Measurements from ENCODE around the gene BST2.

BST2 gene

GRCh38 chr19:17405250-17406045 is at the start of gene BST2:
TSS of gene BST2 (minus strand) at chr19:17405630. CDS start at chr19:17405575, 55 bp downstream.
- peak within 1 kb of the TSS; percentile 90 for H3K27ac ChIP-seq (ENCODE audit: low read depth, low read length)
- peaks cover 0 to 10% (median 4%) of the 10 kb centered on the region in 5 donors for H3K36me3 ChIP-seq (ENCODE audit: control insufficient read depth in 5 of 5, insufficient read depth in 5 of 5, low read length in 5 of 5)
- H3K9me3 ChIP-seq (ENCODE audit: control insufficient read depth in 5 of 5, low read length in 5 of 5) = no peaks in the 10 kb centered on the region
- H3K4me3 ChIP-seq (ENCODE audit: low read depth in 1 of 5, low read length in 5 of 5) = peak within 1 kb of the TSS; percentile 58 to 84 (median 82)
- H3K9ac ChIP-seq (ENCODE audit: low read length in 5 of 5) = peak within 1 kb of the TSS; percentile 57 to 94 (median 79)
- peaks cover 3 to 55% (median 29%) of the 10 kb centered on the region in 5 donors for H3K4me1 ChIP-seq (ENCODE audit: control insufficient read depth in 5 of 5, insufficient read depth in 5 of 5, low read length in 5 of 5)
- H3K27me3 ChIP-seq (ENCODE audit: control insufficient read depth in 5 of 5, insufficient read depth in 4 of 5, low read length in 5 of 5) = peaks cover 0 to 5% (median 0%) of the 10 kb centered on the region in 5 donors

- peaks cover 6 to 21% (median 11%) of the 10 kb centered on the region in 5 donors for H3K27me3 ChIP-seq (ENCODE audit: control insufficient read depth in 5 of 5, insufficient read depth in 4 of 5, low read length in 5 of 5)
- H3K9ac ChIP-seq (ENCODE audit: low read length in 5 of 5) = peak overlapping the region in 1 of 5 donors; percentile 32
- no peaks in the 10 kb centered on the region for H3K9me3 ChIP-seq (ENCODE audit: control insufficient read depth in 5 of 5, low read length in 5 of 5)
- no peak overlapping the region for H3K4me3 ChIP-seq (ENCODE audit: low read depth in 1 of 5, low read length in 5 of 5)
- H3K27ac ChIP-seq (ENCODE audit: low read depth, low read length) = no peak overlapping the region
- no peaks in the 10 kb centered on the region for H3K36me3 ChIP-seq (ENCODE audit: control insufficient read depth in 5 of 5, insufficient read depth in 5 of 5, low read length in 5 of 5)
- peaks cover 0 to 10% (median 5%) of the 10 kb centered on the region in 5 donors for H3K4me1 ChIP-seq (ENCODE audit: control insufficient read depth in 5 of 5, insufficient read depth in 5 of 5, low read length in 5 of 5)
Observed at GRCh38 chr19:17454576-17455071, 49.2 kb upstream of the BST2 start.

- no peaks in the 10 kb centered on the region for H3K36me3 ChIP-seq (ENCODE audit: control insufficient read depth in 5 of 5, insufficient read depth in 5 of 5, low read length in 5 of 5)
- no peak overlapping the region for H3K9ac ChIP-seq (ENCODE audit: low read length in 5 of 5)
- peaks cover 6 to 21% (median 11%) of the 10 kb centered on the region in 5 donors for H3K27me3 ChIP-seq (ENCODE audit: control insufficient read depth in 5 of 5, insufficient read depth in 4 of 5, low read length in 5 of 5)
- H3K4me1 ChIP-seq (ENCODE audit: control insufficient read depth in 5 of 5, insufficient read depth in 5 of 5, low read length in 5 of 5) = peaks cover 0 to 22% (median 9%) of the 10 kb centered on the region in 5 donors
- H3K27ac ChIP-seq (ENCODE audit: low read depth, low read length) = no peak overlapping the region
- no peak overlapping the region for H3K4me3 ChIP-seq (ENCODE audit: low read depth in 1 of 5, low read length in 5 of 5)
- no peaks in the 10 kb centered on the region for H3K9me3 ChIP-seq (ENCODE audit: control insufficient read depth in 5 of 5, low read length in 5 of 5)
Observed at GRCh38 chr19:17451820-17452219, 46.4 kb upstream of the BST2 start.

- H3K27ac ChIP-seq (ENCODE audit: low read depth, low read length) = no peak overlapping the region
- H3K36me3 ChIP-seq (ENCODE audit: control insufficient read depth in 5 of 5, insufficient read depth in 5 of 5, low read length in 5 of 5) = no peaks in the 10 kb centered on the region
- H3K27me3 ChIP-seq (ENCODE audit: control insufficient read depth in 5 of 5, insufficient read depth in 4 of 5, low read length in 5 of 5) = peaks cover 6 to 9% (median 7%) of the 10 kb centered on the region in 5 donors
- no peak overlapping the region for H3K9ac ChIP-seq (ENCODE audit: low read length in 5 of 5)
- H3K4me1 ChIP-seq (ENCODE audit: control insufficient read depth in 5 of 5, insufficient read depth in 5 of 5, low read length in 5 of 5) = peaks cover 0 to 17% (median 4%) of the 10 kb centered on the region in 5 donors
- H3K4me3 ChIP-seq (ENCODE audit: low read depth in 1 of 5, low read length in 5 of 5) = no peak overlapping the region
- H3K9me3 ChIP-seq (ENCODE audit: control insufficient read depth in 5 of 5, low read length in 5 of 5) = no peaks in the 10 kb centered on the region
Observed at GRCh38 chr19:17450264-17451075, 45.0 kb upstream of the BST2 start.

- H3K27me3 ChIP-seq (ENCODE audit: control insufficient read depth in 5 of 5, insufficient read depth in 4 of 5, low read length in 5 of 5) = no peaks in the 10 kb centered on the region
- no peak within 1 kb of the TSS for H3K27ac ChIP-seq (ENCODE audit: low read depth, low read length)
- H3K4me3 ChIP-seq (ENCODE audit: low read depth in 1 of 5, low read length in 5 of 5) = peak within 1 kb of the TSS in 4 of 5 donors; percentile 12 to 59 (median 32)
- no peaks in the 10 kb centered on the region for H3K9me3 ChIP-seq (ENCODE audit: control insufficient read depth in 5 of 5, low read length in 5 of 5)
- H3K36me3 ChIP-seq (ENCODE audit: control insufficient read depth in 5 of 5, insufficient read depth in 5 of 5, low read length in 5 of 5) = no peaks in the 10 kb centered on the region
- H3K4me1 ChIP-seq (ENCODE audit: control insufficient read depth in 5 of 5, insufficient read depth in 5 of 5, low read length in 5 of 5) = peaks cover 0 to 14% (median 4%) of the 10 kb centered on the region in 5 donors
- peak within 1 kb of the TSS in 3 of 5 donors; percentile 16 to 30 (median 20) for H3K9ac ChIP-seq (ENCODE audit: low read length in 5 of 5)
Observed at GRCh38 chr19:17448131-17448967, 42.9 kb upstream of the BST2 start, which contains the start of gene TMEM221. TSS of gene TMEM221 (minus strand) at chr19:17448668. CDS start at chr19:17448462, 206 bp downstream.

- H3K36me3 ChIP-seq (ENCODE audit: control insufficient read depth in 5 of 5, insufficient read depth in 5 of 5, low read length in 5 of 5) = no peaks in the 10 kb centered on the region
- peak overlapping the region in 3 of 5 donors; percentile 12 to 59 (median 48) for H3K4me3 ChIP-seq (ENCODE audit: low read depth in 1 of 5, low read length in 5 of 5)
- H3K4me1 ChIP-seq (ENCODE audit: control insufficient read depth in 5 of 5, insufficient read depth in 5 of 5, low read length in 5 of 5) = peaks cover 0 to 11% (median 4%) of the 10 kb centered on the region in 5 donors
- no peaks in the 10 kb centered on the region for H3K27me3 ChIP-seq (ENCODE audit: control insufficient read depth in 5 of 5, insufficient read depth in 4 of 5, low read length in 5 of 5)
- peak overlapping the region in 1 of 5 donors; percentile 16 for H3K9ac ChIP-seq (ENCODE audit: low read length in 5 of 5)
- H3K27ac ChIP-seq (ENCODE audit: low read depth, low read length) = no peak overlapping the region
- H3K9me3 ChIP-seq (ENCODE audit: control insufficient read depth in 5 of 5, low read length in 5 of 5) = no peaks in the 10 kb centered on the region
Observed at GRCh38 chr19:17447704-17448130, 42.3 kb upstream of the BST2 start.

- Histone ChIP-seq H3K27ac (ENCODE audit: low read depth, low read length) (no peak overlapping the region), H3K4me1 (ENCODE audit: control insufficient read depth in 5 of 5, insufficient read depth in 5 of 5, low read length in 5 of 5) (peaks cover 0 to 11% (median 4%) of the 10 kb centered on the region in 5 donors), H3K9ac (ENCODE audit: low read length in 5 of 5) (no peak overlapping the region), H3K36me3 (ENCODE audit: control insufficient read depth in 5 of 5, insufficient read depth in 5 of 5, low read length in 5 of 5) (no peaks in the 10 kb centered on the region), H3K9me3 (ENCODE audit: control insufficient read depth in 5 of 5, low read length in 5 of 5) (peaks cover 0 to 5% (median 3%) of the 10 kb centered on the region in 5 donors), H3K27me3 (ENCODE audit: control insufficient read depth in 5 of 5, insufficient read depth in 4 of 5, low read length in 5 of 5) (no peaks in the 10 kb centered on the region), H3K4me3 (ENCODE audit: low read depth in 1 of 5, low read length in 5 of 5) (no peak overlapping the region)
Observed at GRCh38 chr19:17445526-17446165, 40.2 kb upstream of the BST2 start.

GRCh38 chr19:17441241-17442021 is 36.0 kb upstream of the BST2 start:
- Histone ChIP-seq H3K9ac (ENCODE audit: low read length in 5 of 5) (no peak overlapping the region), H3K27me3 (ENCODE audit: control insufficient read depth in 5 of 5, insufficient read depth in 4 of 5, low read length in 5 of 5) (no peaks in the 10 kb centered on the region), H3K4me3 (ENCODE audit: low read depth in 1 of 5, low read length in 5 of 5) (no peak overlapping the region), H3K27ac (ENCODE audit: low read depth, low read length) (no peak overlapping the region), H3K9me3 (ENCODE audit: control insufficient read depth in 5 of 5, low read length in 5 of 5) (peaks cover 0 to 5% (median 3%) of the 10 kb centered on the region in 5 donors), H3K4me1 (ENCODE audit: control insufficient read depth in 5 of 5, insufficient read depth in 5 of 5, low read length in 5 of 5) (peaks cover 0 to 4% (median 0%) of the 10 kb centered on the region in 5 donors), H3K36me3 (ENCODE audit: control insufficient read depth in 5 of 5, insufficient read depth in 5 of 5, low read length in 5 of 5) (peaks cover 0 to under 1% (median 0%) of the 10 kb centered on the region in 5 donors)
